NCI-H748 (cell line): Measurements from ENCODE around the gene PWWP2B.

ENCODE experiments used
- DNase-seq: peaks from one replicate; lab custom pipeline; 2025; ENCODE audit not compliant: unreplicated experiment; lab: John Stamatoyannopoulos, UW

The PWWP2B gene

DNA sequence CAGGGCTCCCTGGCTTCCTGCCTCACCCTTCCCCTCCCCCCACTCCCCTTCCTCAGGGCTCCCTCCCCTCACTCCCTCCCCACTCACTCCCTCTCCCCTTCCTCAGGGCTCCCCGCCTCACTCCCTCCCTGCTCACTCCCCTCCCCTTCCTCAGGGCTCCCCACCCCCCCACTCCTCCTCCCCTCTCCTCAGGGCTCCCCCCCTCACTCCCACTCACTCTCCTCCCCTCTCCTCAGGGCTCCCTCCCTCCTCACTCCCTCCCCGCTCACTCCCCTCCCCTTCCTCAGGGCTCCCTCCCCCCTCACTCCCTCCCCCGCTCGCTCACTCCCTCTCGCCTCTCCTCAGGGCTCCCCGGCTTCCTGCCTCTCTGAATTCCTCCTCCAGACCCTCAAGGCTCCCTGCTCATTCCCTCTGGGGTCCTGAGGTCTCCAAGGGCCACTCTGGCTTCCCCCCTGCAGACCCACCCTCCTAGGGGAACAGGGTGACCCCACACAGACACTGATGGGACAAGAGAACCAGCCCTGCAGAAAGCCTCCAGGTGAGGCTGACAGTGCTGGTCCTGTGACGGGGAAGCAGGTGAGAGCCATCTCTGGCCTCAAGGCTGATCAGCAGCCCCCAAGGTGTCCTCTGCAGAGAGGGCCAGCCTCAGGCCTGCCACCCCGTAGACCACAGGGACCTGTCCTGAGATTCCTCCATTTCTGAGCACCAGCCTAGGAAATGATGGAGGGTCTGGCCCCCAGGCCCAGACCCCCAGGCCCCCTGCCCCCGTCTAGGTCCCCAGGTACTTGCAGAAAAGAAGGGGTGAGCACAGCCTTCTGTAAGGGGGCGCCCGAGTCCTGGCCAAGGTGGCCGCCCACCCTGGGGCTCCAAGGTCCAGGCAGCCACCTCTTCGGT, 47.2 kb downstream of the PWWP2B start:
- no peak for DNase-seq

DNA sequence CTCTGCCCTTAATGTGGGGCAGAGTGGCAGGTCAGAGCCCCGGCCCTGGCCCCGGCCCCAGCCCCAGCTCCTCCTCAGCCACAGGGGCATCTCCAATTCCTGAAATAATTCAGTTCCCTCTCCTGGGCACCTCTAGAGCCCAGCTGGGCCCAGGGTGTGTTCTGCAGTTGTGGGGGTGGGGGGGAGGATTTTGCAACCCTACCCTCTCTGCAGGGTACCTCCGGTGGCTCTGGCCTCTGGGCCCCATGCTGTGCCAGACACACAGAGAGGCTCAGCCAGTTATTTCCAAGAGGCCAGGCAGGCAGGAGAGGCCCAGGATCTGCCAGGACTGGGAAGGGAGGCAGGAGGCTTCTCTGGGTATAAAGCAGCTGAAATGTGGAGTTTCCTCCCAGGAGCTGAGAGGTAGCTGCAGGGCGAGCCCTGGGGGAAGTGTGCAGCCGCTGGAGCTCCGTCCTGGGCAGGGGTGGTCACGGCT, 47.9 kb downstream of the PWWP2B start:
- DNase-seq, result no peak

DNA sequence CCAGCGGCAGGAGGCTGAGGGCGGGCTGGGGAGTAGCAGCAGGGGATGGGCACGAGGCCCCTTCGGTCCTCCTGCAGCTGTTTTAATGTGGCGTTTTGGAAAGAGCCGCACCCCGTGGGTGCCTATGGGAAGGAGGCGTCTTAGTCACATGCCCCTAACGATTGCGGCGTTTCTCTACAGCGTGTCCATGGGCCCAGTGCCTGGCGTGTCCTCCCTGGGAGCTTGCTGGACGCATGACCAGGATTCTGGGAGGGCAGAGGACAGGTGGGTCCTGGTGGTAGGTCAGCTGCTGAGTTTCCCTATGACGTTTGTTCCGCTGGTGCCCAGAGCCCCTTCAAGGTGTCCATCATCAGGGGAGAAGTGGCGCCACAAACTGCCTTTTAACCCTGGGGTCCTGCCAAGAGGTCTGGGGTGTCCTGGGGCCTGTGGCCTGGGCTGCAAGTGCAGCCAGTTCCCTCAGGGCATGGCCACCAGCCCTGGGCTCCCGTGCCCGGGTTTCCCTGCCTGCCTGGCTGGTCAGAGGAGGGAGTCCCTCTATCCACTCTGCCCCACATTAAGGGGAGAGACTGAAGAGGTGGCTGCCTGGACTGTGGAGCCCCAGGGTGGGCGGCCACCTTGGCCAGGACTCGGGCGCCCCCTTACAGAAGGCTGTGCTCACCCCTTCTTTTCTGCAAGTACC, 48.7 kb downstream of the PWWP2B start:
- no peak for DNase-seq

DNA sequence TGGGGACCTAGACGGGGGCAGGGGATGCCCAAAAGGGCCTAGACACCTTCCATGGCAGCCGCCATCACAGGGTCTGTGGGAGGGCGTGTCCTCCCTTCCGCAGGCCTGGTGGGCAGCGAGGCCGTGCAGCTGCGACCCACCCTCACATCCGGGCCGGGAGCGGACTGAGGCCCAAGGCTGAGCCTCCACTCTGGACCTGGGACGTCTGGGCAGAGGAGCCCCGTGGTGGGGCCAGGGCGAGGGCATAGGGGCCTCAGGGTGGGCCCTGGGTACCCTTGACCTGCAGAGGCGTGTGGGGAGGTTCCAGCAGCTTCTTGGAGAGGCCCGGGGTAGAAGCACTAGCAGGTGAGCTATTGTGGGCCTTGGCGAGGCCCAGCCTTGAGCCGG, 49.2 kb downstream of the PWWP2B start:
- DNase-seq, result no peak

DNA sequence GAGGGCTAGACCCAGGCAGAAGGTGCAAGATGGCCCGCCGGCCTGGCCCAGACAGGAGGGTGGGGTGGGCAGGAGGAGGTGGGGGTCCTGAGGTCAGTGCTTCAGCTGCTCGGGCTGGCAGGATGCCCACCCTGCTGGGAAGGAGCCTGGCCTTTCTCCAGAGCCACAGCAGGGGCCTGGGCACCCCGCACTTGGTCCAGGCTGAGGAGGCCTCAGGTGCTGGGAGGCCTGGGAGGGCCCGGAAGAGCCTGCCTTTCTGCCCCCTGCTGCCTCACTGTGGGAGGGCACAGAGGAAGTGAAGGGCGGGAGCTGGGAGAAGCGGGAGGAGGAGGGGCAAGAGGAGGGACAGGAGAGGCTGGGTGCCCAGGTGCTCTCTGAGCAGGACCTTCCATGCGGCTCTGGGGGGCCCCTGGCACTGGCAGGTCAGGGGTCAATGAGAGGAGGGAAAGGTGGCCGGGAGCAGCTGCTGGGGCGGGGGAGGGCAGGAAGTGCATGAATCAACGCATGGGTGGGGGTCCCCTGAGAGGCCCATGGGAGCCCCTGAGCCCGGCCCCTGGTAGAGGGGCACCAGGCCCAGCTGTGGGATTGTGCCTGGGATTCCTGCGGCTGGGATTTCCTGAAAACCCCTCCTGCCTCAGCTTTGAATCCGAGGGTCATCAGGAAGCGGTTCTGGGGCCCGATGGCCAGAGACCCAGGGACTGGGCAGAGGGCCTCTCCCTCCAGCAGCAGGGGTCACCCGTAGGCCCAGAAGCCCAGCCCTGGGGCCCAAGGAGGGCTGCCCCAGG, 49.9 kb downstream of the PWWP2B start:
- DNase-seq, result no peak

DNA sequence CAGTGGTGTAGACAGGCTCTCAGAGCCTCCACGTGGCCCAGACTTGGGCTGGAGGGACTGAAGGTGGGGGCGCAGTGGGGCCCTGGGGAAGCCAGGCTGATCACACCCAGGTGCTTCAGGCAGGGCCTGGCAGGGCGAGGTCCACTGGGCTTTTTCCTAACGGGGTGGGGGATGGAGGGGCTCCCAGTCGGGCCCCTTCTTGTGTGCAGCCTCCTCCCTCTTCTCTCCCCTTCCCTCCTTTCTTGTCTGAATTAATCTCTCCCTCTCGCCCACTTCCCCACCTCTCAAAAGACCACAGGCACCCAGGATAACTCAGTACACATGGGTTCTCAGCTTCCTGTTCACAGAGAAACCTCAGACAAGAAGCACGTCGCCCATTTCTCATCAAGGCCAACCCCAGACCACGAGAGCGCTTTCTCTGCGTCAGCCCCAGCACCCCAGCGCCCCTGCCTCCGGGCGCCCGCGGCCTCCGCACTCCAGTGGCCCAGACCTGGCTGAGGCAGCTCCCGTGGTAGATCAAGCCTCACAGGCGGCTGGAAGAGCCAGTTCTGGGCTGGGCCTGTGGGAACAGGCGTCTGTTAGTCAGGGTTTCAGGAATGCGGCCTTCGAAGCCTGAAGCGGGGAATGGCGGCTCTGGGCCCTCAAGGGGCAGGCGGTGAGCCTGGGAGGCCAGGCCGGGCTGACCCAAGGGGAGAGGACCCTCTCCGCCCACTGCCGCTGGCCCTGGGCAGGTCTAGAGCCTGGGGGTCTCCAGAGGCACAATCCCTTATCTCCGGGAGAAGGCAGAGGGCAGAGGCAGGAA, 50.6 kb downstream of the PWWP2B start:
- no peak for DNase-seq

DNA sequence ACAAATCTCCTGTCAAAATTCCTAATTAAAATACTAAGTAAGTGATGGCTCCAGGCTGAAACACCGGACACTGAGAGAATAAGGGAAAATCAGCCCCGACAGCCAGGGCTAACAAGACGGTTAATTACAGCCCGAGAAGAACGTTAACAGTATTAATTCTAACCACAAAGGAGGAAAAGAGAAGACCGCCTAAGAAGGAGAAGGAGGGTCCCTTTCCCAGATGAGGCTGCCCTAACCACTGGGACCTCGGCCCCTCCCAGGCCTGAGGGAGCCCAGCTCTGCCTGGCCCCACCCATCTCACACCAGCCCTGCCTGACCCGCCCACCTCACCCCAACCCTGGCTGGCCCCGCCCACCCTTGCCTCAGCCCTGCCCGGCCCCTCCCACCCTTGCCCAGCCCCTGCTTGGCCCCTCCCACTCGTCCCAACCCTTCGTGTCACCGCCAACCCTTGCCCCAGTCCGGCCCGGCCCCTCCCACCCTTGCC, 51.3 kb downstream of the PWWP2B start:
- DNase-seq, result no peak

DNA sequence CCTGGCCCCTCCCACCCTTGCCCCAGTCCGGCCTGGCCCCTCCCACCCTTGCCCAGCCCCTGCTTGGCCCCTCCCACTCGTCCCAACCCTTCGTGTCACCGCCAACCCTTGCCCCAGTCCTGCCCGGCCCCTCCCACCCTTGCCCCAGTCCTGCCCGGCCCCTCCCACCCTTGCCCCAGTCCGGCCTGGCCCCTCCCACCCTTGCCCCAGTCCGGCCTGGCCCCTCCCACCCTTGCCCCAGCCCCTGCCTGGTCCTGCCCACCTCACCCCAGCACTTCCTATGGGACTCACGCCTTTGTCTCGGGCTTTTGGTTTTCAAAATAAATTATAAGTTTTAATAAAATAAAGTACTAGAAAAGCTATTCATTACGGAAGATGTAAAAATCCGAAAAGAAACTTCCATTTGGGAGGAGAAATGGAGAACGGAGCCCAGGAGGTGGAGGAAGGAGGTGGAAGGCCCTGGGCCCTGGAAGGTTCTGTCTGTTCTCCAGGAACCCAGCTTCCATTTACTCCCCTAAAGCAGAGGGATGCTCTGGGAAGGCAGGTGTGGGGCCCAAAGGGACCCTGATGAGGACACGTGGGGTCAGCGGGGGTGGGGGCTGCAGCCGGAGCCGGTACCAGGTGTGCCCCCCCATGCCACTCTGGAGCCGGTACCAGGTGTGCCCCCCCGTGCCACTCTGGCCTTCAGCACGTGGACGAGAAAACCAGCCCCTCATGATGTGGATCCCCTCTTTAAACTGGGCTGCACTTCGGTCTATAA, 52.2 kb downstream of the PWWP2B start:
- DNase-seq, result no peak

DNA sequence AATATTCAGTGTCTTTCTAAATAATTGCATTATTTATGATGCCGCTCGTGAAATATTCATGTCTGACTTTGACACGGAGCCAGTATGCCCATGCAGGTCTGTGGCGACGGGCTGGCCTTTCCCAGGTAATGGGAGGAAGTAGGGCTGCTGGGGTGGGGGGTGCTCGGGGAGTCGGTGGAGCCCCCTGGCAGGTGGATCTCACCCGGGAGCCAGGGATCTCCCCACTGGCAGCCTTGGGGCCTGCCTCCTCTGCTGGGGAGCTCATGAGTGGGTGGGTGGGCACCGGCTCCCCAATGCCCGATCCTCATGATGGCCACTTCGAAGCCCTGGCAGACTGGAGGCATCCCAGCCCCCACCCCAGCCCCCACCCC, 52.8 kb downstream of the PWWP2B start:
- DNase-seq, result no peak

DNA sequence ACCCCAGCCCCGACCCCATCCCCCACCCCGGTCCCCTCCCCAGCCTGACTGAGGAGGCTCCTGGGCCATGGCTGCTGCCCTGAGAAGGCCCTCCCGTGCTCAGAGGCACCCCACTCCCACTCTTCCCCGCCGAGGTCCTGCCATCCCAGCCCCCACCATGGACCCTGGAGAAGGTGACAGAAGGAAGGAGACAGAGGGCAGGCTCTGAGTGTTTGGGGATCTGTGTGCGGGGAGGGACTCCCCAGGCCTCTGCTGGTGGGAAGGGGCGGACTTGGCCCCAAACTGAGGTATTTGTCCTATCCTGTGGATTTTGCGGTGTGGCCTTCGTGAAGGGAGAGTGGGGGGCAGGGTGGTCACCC, 53.4 kb downstream of the PWWP2B start:
- no peak for DNase-seq

DNA sequence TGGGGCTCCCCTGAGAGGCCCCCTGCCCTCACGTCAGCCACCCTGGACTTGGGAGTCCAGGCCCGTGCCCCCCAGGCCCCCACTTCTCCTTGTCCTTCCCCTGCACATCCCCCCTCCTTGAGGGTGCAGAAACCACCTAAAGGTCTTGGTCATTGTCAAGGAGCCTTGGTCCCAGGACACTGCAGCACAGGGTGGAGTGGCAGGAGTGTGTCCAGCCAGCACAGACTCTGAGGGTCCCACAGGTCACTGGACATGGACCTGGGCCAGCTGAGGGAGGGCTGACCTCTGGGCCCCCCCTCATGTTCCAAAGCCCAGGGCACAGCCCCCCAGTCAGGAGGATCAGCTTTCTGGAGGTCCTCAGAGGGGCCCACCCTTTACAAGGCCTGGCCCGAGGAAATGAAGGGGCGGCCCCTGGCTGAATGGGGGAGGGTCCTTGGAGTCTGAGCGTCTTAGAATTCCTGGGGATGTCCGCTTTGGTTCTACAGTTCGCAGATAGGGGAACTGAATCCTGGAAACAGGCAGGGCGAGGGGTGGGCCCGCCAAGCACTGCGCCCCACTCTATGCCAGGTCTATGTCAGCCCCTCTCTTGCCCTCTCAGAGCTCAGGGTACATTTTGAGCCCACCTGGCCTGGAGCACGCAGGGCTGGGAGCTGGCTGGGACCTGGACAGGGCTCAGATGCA, 54.0 kb downstream of the PWWP2B start:
- no peak for DNase-seq

DNA sequence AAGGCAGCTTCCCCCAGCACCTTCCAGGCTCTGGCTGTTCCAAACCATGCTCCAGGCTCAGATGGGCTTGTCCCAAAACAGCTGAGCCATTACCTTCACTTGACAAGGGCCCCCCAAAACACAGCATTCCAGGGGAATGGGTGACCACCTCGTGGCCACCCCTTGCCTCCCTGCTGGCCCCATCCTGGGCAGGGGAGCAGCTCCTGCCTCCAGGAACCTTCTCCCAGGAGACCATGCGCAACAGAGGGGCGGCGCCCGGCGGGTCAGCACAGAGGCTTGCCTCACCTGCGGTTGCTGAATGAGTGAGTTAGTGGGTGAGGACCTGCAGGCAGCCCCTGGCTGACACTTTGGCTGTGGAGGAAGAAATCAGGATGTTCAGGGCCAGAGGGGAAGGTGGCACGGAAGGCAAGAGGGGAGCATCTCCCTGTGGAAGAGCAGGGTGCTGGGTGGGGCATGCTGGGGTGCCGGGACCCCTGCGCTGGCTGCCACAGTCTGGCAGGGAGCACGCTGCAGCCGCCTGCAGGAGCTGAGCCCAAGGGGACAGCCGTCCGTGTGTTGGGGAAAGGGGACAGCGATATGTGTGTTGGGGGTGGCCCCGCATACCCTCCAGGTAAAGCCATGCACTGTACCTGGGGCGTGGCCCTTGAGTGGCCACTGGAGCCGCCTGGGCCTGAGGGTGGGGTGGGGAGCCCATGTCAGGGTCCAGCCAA, 54.7 kb downstream of the PWWP2B start:
- DNase-seq, result no peak

DNA sequence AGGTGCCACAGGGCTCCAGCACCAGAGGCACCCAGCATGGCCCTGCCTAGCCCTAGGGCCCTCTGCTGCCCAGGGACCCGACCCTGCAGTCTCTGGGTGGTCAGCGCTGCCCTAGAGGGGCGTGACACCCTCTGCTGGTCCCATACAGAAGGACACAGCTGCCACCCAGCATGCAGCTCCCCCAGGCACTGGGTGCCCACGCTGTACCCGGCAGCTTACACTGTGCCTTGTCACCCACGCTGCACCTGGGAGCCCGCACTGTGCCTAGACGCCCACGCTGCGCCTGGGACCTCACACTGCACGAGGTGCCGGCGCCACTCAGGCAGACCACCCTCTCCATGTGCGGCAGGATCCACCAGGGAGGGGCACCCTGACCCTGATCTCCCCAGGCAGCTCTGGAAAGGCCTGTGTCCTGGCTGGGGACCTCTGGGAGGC, 55.2 kb downstream of the PWWP2B start:
- DNase-seq, result no peak

DNA sequence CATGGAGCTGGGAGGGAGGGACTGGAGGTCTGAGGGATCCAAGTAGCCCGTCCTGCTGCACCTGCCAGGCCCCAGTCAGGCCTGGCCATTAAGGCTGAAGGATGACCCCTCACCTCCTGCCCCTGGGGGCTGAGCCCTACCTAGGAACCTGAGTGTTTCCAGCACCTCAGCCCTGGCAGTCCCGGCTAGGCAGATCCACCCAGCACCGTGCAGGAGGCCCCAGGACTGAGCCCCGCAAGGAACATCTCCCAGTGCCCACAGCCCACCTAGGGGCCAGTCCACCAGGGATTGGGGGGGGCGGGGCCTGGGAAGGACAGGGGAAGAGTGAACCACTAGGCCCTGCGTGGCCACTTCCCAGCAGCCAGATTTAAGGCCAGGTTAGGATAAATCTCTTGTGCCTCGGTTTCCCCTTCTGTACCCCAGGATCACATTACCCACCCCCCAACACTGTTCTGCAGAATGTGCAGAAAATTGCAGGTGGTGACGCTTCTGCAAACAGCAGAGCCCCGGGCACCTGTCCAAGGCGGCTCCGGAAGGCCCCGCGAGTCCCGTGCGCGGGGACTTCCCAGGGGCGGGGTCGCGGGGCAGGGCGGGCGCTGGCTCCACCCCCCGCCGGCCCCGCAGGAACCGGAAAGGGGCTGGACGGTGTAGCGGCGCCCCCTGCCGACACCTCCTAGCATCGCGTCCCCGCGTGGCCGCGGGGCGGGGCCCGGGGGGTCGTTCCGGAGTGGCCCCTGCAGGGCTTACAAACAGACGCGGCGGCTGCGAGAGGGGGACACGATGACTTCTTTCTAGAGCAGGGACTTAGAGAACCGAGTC, 55.9 kb downstream of the PWWP2B start:
- DNase-seq, result peak; percentile 85

DNA sequence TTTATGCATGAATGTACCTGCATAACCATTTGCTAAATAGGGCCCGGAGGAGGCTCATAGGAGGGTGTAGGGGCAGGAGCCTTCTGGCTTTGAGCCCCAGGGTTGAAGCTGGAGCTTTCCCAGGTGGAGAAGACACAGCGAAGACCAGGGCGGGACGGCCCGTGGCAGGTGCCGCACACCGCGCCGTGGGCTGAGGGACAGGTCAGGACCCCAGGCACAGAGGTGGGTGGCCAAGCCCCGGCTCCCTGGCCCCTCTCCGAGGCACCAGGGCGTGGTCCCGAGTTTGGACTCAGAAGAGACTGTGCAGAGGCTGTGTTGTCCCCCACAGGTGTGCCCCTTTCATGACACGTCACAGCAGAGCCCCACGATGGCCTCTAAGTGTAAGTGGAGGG, 56.5 kb downstream of the PWWP2B start:
- DNase-seq, result no peak

DNA sequence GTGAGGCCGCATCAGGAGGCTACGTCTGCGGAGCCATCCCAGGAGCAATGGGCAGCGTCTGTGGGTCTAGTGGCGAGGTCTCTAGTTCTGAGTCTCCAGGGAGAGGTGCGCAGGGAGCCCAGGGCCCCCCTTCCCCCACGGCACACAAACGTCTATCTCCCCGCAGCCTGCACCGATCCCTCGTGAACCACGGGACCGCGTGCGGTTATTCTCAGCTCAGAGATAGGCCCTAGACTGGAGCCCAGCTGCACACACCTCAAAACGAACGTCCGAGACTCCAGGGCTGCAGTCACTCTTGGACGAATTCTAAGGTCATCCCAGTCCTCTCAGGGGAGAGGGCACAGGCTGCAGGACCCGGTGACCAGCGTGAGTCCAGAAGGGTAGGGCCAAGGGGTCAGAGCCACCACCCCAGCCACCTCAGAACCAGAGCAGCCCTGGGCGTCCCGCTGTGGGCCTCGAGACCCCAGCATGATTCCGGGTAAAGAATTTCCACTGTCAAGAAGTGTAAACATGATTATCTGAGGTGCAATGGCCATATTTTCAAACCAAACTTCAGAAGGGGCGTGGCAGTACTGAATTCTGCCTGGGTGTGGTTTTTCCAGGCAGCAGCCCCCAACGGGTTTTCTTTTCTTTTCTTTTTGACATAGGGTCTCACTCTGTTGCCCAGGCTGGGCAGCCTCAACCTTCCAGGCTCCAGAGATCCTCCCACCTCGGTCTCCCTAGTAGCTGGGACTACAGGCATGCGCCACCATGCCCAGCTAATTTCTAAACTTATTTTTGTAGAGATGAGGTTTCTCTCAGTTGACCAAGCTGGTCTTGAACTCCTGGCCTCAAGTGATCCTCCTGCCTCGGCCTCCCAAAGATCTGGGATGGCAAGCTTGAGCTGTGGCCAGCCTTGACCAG, 57.5 kb downstream of the PWWP2B start:
- no peak for DNase-seq

DNA sequence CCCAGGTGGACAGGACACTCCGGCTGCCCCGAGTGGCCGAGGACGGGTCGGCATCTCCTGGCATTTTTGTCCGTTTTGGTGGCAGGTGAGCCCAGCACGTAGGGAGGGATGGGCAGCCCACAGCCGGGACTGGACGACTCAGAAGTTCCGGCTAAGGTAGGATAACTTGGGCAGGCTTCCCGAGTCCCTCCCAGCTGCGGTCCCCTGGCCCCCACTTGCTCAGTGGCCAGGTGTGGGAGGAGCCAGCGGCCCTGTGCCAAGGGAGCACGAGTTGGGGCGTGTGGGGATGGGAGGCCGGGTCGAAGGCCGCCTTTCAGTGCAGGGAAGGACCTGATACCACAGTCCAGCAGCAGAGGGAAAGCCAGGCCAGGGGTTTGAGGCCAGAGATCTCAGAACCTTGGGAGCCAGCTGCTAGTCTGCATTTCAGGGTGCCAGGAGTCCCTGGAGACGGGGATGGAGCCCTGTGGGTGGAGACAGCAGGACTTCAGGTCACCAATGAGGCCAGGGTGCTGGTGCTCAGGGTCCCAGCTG, 58.5 kb downstream of the PWWP2B start:
- DNase-seq, result no peak
